Dendritic cell treated with granulocyte-macrophage colony-stimulating factor and Interleukin-4, amounts not matched to agents 40 ng/mL and 50 ng/mL, for 4 days (primary cell): ENCODE measurements around the gene TIGD4.
"Not testable (repeated sequence)": the region's sequence is repeated elsewhere in the genome, so short reads cannot be mapped to it uniquely, and the experiment has no call there.

Source experiments
- H3K27ac Mint-ChIP-seq: one replicate; pipeline ENCODE4 v1.8.0; 2022; ENCODE audit warnings: mild to moderate bottlenecking, mixed read lengths
- H3K27me3 Mint-ChIP-seq: one replicate; pipeline ENCODE4 v1.8.0; 2022; ENCODE audit warnings: mild to moderate bottlenecking, mixed read lengths
- H3K36me3 Mint-ChIP-seq: one replicate; pipeline ENCODE4 v1.8.0; 2022; ENCODE audit warnings: low read depth, mixed read lengths
- H3K4me1 Mint-ChIP-seq: one replicate; pipeline ENCODE4 v1.8.0; 2022; ENCODE audit warnings: low read depth, mixed read lengths
- H3K4me3 Mint-ChIP-seq: one replicate; pipeline ENCODE4 v1.8.0; 2022; ENCODE audit warnings: mild to moderate bottlenecking, moderate library complexity, mixed read lengths
- H3K9me3 Mint-ChIP-seq: one replicate; pipeline ENCODE4 v1.8.0; 2022; ENCODE audit warnings: mixed read lengths
- intact Hi-C: fragments of 100-400 bp; cut with micrococcal nuclease; formaldehyde crosslinking; loops from one replicate; pipeline ENCODE4 v1.15.0; 2022

Gene TIGD4

DNA sequence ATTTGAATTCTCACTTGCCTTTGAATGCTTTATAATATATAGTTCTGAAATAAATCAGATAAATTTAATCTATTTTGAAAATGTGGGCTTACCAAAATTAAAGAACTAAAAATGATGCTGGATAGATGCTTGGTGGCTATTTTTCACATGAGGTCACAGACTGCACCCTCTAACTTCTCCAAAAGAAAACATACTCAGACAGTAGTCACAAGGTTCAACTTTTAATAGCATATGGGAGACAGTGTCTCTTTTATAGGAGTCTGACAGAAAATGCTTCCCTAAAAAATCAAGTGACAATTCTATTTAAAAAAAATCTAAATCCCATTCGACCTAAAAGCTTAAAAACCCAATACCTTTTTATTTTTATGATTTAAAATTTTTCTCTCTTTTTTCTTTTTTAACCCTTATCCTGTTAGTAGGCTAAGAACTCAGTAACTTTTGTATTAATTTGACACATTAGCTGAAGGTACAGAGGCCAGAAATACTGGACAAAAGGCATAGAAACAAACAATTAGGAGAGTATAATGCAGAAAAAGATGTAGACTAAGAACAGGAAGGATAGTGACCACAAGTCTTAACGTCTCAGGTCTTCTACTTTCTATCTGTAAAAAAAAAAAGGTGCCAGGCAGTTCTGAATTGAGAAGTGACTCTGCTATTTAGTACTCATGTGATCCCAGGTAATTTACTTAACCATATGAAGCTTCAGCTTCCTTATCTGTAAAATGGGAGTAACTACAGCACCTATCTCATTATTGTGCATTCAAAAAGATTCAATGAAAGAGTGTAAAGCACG is 7.6 kb downstream of the TIGD4 start:
- intact Hi-C loops: loop anchor here (10.0 kb wide), 1 partner anchor 107 kb away; no protein-coding TSS in a partner anchor

DNA sequence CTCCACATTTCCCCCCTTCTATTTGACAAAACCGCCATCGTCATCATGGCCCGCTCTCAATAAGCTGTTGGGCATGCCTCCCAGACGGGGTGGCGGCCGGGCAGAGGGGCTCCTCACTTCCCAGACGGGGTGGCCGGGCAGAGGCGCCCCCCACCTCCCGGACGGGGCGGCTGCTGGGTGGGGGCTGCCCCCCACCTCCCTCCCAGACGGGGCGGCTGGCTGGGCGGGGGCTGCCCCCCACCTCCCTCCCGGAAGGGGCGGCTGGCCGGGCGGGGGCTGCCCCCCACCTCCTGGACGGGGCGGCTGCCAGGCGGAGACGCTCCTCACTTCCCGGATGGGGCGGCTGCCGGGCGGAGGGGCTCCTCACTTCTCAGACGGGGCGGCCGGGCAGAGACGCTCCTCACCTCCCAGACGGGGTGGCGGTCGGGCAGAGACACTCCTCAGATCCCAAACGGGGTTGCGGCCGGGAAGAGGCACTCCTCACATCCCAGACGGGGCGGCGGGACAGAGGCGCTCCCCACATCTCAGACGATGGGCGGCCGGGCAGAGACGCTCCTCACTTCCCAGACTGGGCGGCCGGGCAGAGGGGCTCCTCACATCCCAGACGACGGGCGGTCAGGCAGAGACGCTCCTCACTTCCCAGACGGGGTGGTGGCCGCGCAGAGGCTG is 14.3 kb downstream of the TIGD4 start:
- H3K27me3 Mint-ChIP-seq, H3K9me3 Mint-ChIP-seq, H3K27ac Mint-ChIP-seq, intact Hi-C loops, H3K4me3 Mint-ChIP-seq, H3K36me3 Mint-ChIP-seq, H3K4me1 Mint-ChIP-seq: not testable (repeated sequence)

More for the DNA sequence above, 7.6 kb downstream of the TIGD4 start:
- Mint-ChIP-seq H3K27ac (no peak overlapping the region), H3K27me3 (peaks cover 2% of the 10 kb centered on the region), H3K4me1 (no peaks in the 10 kb centered on the region), H3K9me3 (no peaks in the 10 kb centered on the region), H3K36me3 (no peaks in the 10 kb centered on the region), H3K4me3 (no peak overlapping the region)

DNA sequence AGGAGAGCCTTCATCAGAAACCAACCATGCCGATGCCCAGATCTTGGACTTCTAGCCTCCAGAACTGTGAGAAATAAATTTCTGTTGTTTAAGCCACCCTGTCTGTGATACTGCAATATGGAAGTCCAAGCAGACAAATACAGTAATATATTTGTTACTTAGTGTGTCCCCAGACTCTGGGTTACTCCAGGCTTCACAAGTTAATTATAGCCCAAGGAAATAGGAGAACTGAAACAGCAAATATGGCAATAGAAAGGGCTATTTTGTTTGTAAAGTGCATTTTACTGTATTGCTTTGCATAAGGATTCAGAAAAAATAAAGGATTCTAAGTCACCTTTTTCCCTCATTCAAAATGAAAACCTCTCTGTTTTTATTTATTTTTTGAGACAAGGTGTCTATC is 15.7 kb downstream of the TIGD4 start:
- H3K36me3 Mint-ChIP-seq: no peaks in the 10 kb centered on the region
- no peaks in the 10 kb centered on the region for H3K9me3 Mint-ChIP-seq
- intact Hi-C loops: no loop called here
- H3K27me3 Mint-ChIP-seq: peaks cover 7% of the 10 kb centered on the region
- H3K4me1 Mint-ChIP-seq: no peaks in the 10 kb centered on the region
- no peak overlapping the region for H3K4me3 Mint-ChIP-seq
- no peak overlapping the region for H3K27ac Mint-ChIP-seq

DNA sequence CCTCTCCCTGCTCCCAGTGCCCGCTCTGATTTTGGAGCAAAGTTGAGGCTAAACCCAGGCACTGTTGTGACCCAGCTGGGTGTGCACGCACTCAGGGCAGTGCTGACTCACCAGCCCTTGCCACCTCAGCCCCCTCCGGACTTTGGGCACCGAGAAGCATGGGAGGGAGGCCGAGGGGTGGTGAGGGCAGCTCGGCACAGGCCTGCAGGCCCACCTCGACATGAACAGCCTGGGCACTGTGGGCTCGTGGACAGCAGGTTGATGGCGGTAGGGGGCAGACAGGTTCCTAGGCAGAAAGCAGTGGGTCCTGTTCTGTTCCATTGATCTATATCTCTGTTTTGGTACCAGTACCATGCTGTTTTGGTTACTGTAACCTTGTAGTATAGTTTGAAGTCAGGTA is 30.9 kb downstream of the TIGD4 start:
- Mint-ChIP-seq H3K27me3 (no peaks in the 10 kb centered on the region), H3K9me3 (no peaks in the 10 kb centered on the region), H3K4me1 (no peaks in the 10 kb centered on the region), H3K4me3 (no peak overlapping the region), H3K36me3 (no peaks in the 10 kb centered on the region), H3K27ac (no peak overlapping the region)
- intact Hi-C loops: no loop called here

DNA sequence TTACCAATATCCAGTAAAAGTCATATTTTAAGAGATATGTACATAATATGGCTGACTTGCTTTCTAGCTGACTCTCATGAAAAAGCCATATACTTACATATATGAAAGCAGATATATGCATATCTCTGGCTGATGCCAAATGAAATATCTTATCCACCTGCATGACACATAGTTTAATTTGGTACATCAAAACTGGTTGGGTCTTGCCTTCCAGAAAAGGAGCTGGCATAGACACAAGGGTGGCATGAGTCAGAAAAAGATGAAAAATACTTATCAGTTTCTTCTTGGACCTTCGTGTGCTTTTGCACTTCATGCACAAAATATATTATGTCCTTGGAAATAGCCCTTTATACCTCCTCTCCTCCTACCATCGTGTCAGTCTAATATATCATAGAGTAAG is 32.1 kb downstream of the TIGD4 start:
- H3K4me1 Mint-ChIP-seq: no peaks in the 10 kb centered on the region
- H3K36me3 Mint-ChIP-seq: no peaks in the 10 kb centered on the region
- H3K4me3 Mint-ChIP-seq: no peak overlapping the region
- H3K9me3 Mint-ChIP-seq: no peaks in the 10 kb centered on the region
- intact Hi-C loops: no loop called here
- H3K27me3 Mint-ChIP-seq: no peaks in the 10 kb centered on the region
- H3K27ac Mint-ChIP-seq: no peak overlapping the region

DNA sequence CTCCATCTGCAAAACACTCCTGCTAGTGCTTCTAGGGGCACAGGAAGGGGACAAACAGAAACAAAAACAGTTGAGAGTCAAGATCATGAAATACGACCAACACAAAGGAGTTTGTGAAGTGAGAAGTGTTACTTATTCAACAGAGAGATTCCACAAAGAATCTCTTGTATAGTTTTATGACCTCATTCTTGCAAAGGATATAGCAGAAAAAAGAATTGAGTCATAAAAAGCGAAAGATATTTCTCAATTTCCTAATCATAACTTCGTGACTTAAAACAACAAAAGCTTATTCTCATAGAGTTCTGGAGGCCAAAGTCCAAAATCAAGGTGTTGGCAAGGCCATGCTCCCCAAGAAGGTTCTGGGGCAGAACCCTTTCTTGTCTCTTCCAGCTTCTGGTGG is 40.7 kb downstream of the TIGD4 start:
- no peaks in the 10 kb centered on the region for H3K36me3 Mint-ChIP-seq
- peaks cover 15% of the 10 kb centered on the region for H3K4me1 Mint-ChIP-seq
- intact Hi-C loops: loop anchor here (10.0 kb wide), 2 partner anchors 64 to 94 kb away; partner anchors contain the start of gene TMEM154
- H3K27ac Mint-ChIP-seq: no peak overlapping the region
- no peak overlapping the region for H3K4me3 Mint-ChIP-seq
- H3K27me3 Mint-ChIP-seq: peaks cover 3% of the 10 kb centered on the region
- no peaks in the 10 kb centered on the region for H3K9me3 Mint-ChIP-seq

DNA sequence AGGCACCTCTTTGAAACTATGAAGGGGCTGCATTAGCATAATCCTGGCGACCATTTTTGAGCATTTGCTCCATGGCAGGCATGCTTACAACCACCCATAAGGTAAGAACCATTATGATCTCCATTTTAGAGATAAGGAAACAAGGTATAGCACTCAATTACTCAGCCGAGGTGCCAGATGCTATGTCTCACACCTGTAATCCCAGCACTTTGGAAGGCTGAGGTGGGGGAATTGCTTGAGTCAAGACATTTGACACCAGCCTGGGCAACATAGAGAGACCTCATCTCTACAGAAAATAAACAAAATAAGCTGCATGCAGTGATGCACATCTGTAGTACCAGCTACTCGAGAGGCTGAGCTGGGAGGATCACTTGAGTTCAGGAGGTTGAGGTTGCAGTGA is 43.6 kb downstream of the TIGD4 start:
- H3K36me3 Mint-ChIP-seq: no peaks in the 10 kb centered on the region

DNA sequence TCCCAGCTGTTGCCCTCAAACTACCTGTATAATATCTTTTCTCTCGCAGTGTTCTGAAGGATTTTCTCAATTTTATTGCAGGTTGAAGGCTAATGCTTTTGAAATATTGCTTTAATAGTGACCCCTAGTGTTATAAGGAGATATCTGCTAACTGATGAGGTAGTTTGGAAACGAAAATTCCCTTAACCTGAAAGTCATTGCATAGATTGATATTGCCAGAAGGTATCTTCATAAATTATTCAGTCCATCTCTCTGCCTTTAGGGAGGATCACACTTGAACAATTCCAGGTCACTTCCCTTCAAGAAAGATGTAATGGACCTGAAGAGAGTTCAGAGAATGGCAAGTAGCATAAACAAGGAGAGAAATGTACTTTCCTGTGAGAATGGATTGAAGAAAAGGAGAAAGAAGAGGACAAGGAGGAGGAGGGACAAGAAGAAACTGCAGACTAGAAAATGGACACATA is 44.1 kb downstream of the TIGD4 start:
- Mint-ChIP-seq H3K27me3 (peaks cover 3% of the 10 kb centered on the region), H3K27ac (no peak overlapping the region), H3K4me3 (no peak overlapping the region), H3K4me1 (peaks cover 19% of the 10 kb centered on the region), H3K36me3 (no peaks in the 10 kb centered on the region), H3K9me3 (no peaks in the 10 kb centered on the region)
- intact Hi-C loops: loop anchor here (1.0 to 10.0 kb wide), 3 partner anchors 61 to 235 kb away; partner anchors contain the start of gene TMEM154

More for the DNA sequence above, 43.6 kb downstream of the TIGD4 start:
- Mint-ChIP-seq H3K4me3 (no peak overlapping the region), H3K27me3 (peaks cover 3% of the 10 kb centered on the region), H3K27ac (no peak overlapping the region), H3K4me1 (peaks cover 19% of the 10 kb centered on the region), H3K9me3 (no peaks in the 10 kb centered on the region)
- intact Hi-C loops: loop anchor here (1.0 to 10.0 kb wide), 4 partner anchors 61 to 281 kb away; partner anchors contain the start of gene TMEM154

DNA sequence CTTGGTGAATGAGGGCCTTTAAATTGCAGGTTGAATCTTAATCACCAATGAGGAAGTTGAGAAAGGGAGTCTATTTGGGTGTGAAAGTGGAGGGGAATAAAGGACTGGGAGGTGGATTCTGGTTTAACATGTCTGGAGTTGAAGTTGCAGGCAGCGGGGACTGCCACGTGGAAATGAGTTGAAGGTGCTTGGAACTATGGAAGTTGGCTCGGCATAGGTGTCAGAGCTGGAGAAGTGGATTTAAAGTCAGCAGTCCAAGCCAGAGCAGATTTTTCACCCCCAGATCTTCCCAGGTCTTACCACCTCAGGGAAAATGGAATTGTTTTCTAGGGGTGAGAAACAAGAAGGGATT is 44.9 kb downstream of the TIGD4 start:
- intact Hi-C loops: loop anchor here (1.0 to 10.0 kb wide), 3 partner anchors 60 to 234 kb away; partner anchors contain the start of gene TMEM154
- no peaks in the 10 kb centered on the region for H3K9me3 Mint-ChIP-seq
- H3K27ac Mint-ChIP-seq: no peak overlapping the region
- peaks cover 3% of the 10 kb centered on the region for H3K27me3 Mint-ChIP-seq
- H3K36me3 Mint-ChIP-seq: no peaks in the 10 kb centered on the region
- H3K4me3 Mint-ChIP-seq: no peak overlapping the region
- peaks cover 19% of the 10 kb centered on the region for H3K4me1 Mint-ChIP-seq

DNA sequence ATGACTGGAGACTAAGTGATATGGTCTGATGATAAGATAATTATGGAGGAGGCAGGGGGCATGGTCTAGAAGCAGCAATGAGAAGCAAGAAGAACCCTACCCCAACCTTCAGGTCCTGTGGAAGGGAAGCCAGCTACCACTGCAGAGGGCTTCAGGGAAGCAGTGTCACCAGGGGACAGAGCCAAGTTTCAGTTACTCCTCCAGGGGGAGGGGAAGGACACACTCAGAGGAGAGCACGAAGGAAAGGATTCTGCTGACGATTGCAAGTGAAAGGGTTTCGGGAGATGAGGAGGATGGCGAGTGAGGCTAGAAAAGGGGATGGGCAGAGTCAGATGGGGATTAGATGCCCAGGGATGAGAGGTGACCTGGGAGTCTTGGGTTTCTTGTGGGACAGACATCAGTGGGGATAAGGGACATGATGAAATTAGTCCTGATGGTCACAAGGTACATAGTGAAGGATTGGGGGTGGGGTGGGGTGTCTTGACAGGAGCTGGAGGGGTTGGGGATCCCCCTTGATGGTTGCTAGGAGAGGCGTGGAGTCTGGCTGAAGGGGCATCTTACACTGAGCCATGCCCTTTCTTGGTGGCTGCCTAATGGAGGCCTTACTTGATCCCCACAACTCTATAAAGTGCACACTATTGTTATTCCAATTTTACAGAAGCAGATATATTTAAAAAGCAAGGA is 45.4 kb downstream of the TIGD4 start:
- intact Hi-C loops: loop anchor here (10.0 kb wide), 2 partner anchors 59 to 89 kb away; partner anchors contain the start of gene TMEM154
- Mint-ChIP-seq H3K27me3 (peaks cover 3% of the 10 kb centered on the region), H3K4me3 (no peak overlapping the region), H3K36me3 (no peaks in the 10 kb centered on the region), H3K27ac (no peak overlapping the region), H3K9me3 (no peaks in the 10 kb centered on the region), H3K4me1 (peaks cover 19% of the 10 kb centered on the region)

DNA sequence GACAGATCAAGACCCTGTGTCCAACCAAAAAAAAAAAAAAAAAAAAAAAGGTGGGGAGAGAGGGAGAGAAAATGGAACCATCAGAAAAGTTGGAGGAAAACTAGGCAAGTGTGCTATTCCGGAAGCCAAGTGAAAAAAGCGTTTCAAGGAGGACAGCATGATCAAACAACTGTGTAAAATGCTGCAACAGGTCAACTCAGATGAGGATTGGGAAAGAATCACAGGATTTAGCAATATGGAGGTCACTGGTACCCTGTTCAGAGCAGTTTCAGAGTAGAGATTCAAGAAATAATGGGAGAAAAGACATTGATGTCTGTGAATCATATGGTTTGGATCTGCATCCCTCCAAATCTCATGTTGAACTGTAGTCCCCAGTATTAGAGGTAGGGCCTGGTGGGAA is 47.5 kb downstream of the TIGD4 start:
- H3K4me1 Mint-ChIP-seq: peaks cover 28% of the 10 kb centered on the region
- H3K27ac Mint-ChIP-seq: no peak overlapping the region
- H3K9me3 Mint-ChIP-seq: no peaks in the 10 kb centered on the region
- no peaks in the 10 kb centered on the region for H3K36me3 Mint-ChIP-seq
- peaks cover 3% of the 10 kb centered on the region for H3K27me3 Mint-ChIP-seq
- H3K4me3 Mint-ChIP-seq: no peak overlapping the region
- intact Hi-C loops: loop anchor here (10.0 kb wide), 2 partner anchors 57 to 87 kb away; partner anchors contain the start of gene TMEM154

DNA sequence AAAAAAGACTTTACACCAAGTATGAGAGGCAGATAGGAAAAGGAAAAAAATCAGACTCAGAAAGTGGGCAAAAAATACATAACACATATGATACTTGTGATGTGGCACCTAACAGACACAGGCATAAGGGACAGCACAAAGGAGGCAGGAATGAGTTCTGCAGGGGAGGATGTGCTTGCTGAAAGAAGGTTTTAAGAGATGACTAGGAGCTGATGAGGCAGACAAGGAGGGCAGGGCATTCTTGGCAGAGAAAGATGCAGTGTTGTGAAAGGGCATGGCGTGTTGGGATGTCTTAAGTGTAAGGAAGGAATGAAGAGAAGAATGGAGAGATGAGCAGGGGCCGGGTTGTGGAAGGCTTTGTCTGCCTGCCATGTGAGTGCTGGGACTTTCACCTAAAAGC is 50.1 kb downstream of the TIGD4 start:
- H3K4me1 Mint-ChIP-seq: peaks cover 19% of the 10 kb centered on the region
- no peak overlapping the region for H3K4me3 Mint-ChIP-seq
- no peaks in the 10 kb centered on the region for H3K36me3 Mint-ChIP-seq
- intact Hi-C loops: no loop called here
- no peaks in the 10 kb centered on the region for H3K9me3 Mint-ChIP-seq
- no peak overlapping the region for H3K27ac Mint-ChIP-seq
- H3K27me3 Mint-ChIP-seq: no peaks in the 10 kb centered on the region

DNA sequence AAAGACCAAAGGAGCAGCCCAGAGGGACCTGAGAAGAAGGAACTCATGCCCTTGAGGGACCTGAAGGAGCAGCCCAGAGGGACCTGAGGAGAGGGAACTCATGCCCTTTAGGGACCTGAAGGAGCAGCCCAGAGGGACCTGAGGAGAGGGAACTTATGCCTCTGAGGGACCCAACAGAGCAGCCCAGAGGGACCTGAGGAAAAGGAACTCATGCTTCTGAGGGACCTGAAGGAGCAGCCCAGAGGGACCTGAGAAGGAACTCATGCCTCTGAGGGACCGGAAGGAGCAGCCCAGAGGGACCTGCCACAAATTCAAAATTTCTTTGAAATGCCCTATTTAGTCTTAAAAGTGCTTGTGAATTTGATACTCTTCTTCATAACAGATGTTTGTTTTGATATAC is 51.2 kb downstream of the TIGD4 start:
- Mint-ChIP-seq H3K27ac (peak overlapping the region; percentile 1), H3K27me3 (no peaks in the 10 kb centered on the region), H3K9me3 (no peaks in the 10 kb centered on the region), H3K4me1 (peaks cover 9% of the 10 kb centered on the region), H3K36me3 (no peaks in the 10 kb centered on the region), H3K4me3 (no peak overlapping the region)
- intact Hi-C loops: no loop called here

DNA sequence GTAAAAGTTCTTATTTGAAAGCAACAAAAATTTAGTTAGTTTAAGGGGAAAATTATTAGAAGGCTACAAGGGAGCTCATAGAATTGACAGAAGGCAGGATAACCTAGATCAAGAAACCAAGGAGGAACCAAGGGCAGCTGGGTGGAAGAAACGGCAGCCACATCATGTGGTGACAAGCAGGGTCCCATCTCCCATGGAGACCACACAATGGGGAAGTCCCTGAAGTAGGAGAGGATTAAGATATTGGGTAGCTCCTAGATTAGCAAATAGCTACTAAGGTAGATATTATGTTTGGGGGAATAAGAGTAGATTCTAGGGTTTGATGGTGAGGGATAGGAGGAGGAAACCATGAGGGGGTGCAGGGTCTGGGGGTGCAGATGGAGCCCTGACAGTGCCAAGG is 51.7 kb downstream of the TIGD4 start:
- intact Hi-C loops: no loop called here
- Mint-ChIP-seq H3K4me1 (peaks cover 9% of the 10 kb centered on the region), H3K36me3 (no peaks in the 10 kb centered on the region), H3K4me3 (no peak overlapping the region), H3K27me3 (no peaks in the 10 kb centered on the region), H3K27ac (peak overlapping the region; percentile 1), H3K9me3 (peaks cover 5% of the 10 kb centered on the region)
